Adrenal gland (tissue), 5 donors: ENCODE results near the gene ZRANB1.

Source experiments
- CTCF ChIP-seq, 6 experiments: fragments of 450-650 bp in 4 of 6; fragments of 200-600 bp in 2 of 6; sonication (generic) in 1 of 6; IDR thresholded peaks; 1 replicate in 5 of 6; 2 replicates in 1 of 6; pipeline versions ENCODE4 v1.5.1 to v1.8.0; 2016 to 2021; ENCODE audit warnings: antibody characterized with exemption in 6 of 6, mild to moderate bottlenecking in 2 of 6, moderate library complexity in 1 of 6
- POLR2A ChIP-seq, 2 donors: fragments of 450-650 bp; IDR thresholded peaks; one replicate each; pipeline ENCODE4 v1.6.1; 2017; ENCODE audit warnings: antibody characterized with exemption in 2 of 2, mild to moderate bottlenecking in 2 of 2, moderate library complexity in 1 of 2
- donor health status: DM: no; HTN: no; CAD: no.

GRCh38 chr10:124955868-124956267, 13.9 kb downstream of the ZRANB1 start:
- TF ChIP-seq POLR2A (IDR thresholded peaks at IDR 0.05): no peak
- TF ChIP-seq CTCF (IDR thresholded peaks at IDR 0.05): no peak
